SK-N-SH treated with all-trans-retinoic acid at 6 μM for 48 hours (cell line): Measurements from ENCODE around the gene PER1.

Experiments
- ATAC-seq: fragments of 200-7000 bp; cut with Tn5 transposase; 3 replicates; pipeline ENCODE4 v1.9.1; 2020; ENCODE audit warnings: mild to moderate bottlenecking, moderate library complexity
- BACH2 ChIP-seq: fragments of 250-450 bp; sonication (Bioruptor Pico); IDR thresholded peaks from 2 replicates; pipeline ENCODE4 v1.9.0; 2021; ENCODE audit warnings: mild to moderate bottlenecking, borderline replicate concordance
- CREB5 ChIP-seq: fragments of 250-450 bp; sonication (Bioruptor Pico); IDR thresholded peaks from 2 replicates; pipeline ENCODE4 v1.5.1; 2020; ENCODE audit warnings: low read depth, mild to moderate bottlenecking, moderate library complexity
- CSDC2 ChIP-seq: fragments of 250-450 bp; sonication (Bioruptor Pico); IDR thresholded peaks from 2 replicates; pipeline ENCODE4 v1.5.0; 2020; ENCODE audit warnings: mild to moderate bottlenecking, moderate library complexity
- ESRRG ChIP-seq: fragments of 250-450 bp; sonication (Bioruptor Pico); IDR thresholded peaks from 2 replicates; pipeline ENCODE4 v1.6.1; 2021; ENCODE audit warnings: mild to moderate bottlenecking
- GLIS3 ChIP-seq: fragments of 250-450 bp; sonication (Bioruptor Pico); IDR thresholded peaks from 2 replicates; pipeline ENCODE4 v1.5.0; 2020; ENCODE audit warnings: mild to moderate bottlenecking, moderate library complexity
- PPARA ChIP-seq: fragments of 250-450 bp; sonication (Bioruptor Pico); IDR thresholded peaks from 2 replicates; pipeline ENCODE4 v1.5.0; 2020; ENCODE audit warnings: mild to moderate bottlenecking, borderline replicate concordance
- RARB ChIP-seq: fragments of 250-450 bp; sonication (Bioruptor Pico); IDR thresholded peaks from 2 replicates; pipeline ENCODE4 v1.8.0; 2021; ENCODE audit warnings: mild to moderate bottlenecking, moderate library complexity
- SNAI2 ChIP-seq: fragments of 250-450 bp; sonication (Bioruptor Pico); IDR thresholded peaks from 2 replicates; pipeline ENCODE4 v1.5.0; 2020; ENCODE audit warnings: mild to moderate bottlenecking, moderate library complexity
- TCF4 ChIP-seq: fragments of 250-450 bp; sonication (Bioruptor Pico); IDR thresholded peaks from 2 replicates; pipeline ENCODE4 v1.8.0; 2021; ENCODE audit warnings: mild to moderate bottlenecking, moderate library complexity, borderline replicate concordance
- TOX ChIP-seq: fragments of 250-450 bp; sonication (Bioruptor Pico); IDR thresholded peaks from 2 replicates; pipeline ENCODE4 v1.8.0; 2021; ENCODE audit warnings: mild to moderate bottlenecking, moderate library complexity, borderline replicate concordance
- ZC3H10 ChIP-seq: fragments of 250-450 bp; sonication (Bioruptor Pico); IDR thresholded peaks from 2 replicates; pipeline ENCODE4 v1.5.1; 2021; ENCODE audit warnings: mild to moderate bottlenecking, moderate library complexity
- ZFP3 ChIP-seq: fragments of 250-450 bp; sonication (Bioruptor Pico); IDR thresholded peaks from 2 replicates; pipeline ENCODE4 v1.5.0; 2020; ENCODE audit warnings: mild to moderate bottlenecking, moderate library complexity
- ZNF565 ChIP-seq: fragments of 450-650 bp; formaldehyde crosslinking; conservative IDR thresholded peaks from 2 replicates; pipeline ENCODE4 v1.5.0; 2020; ENCODE audit warnings: low read depth, mild to moderate bottlenecking, moderate library complexity
- ZNF8 ChIP-seq: fragments of 450-650 bp; formaldehyde crosslinking; IDR thresholded peaks from 2 replicates; pipeline ENCODE4 v1.5.0; 2020; ENCODE audit warnings: mild to moderate bottlenecking, moderate library complexity
- TF ChIP-seq, protein P1 (sequence below): fragments of 250-450 bp; sonication (Bioruptor Pico); IDR thresholded peaks from 2 replicates; pipeline ENCODE4 v1.8.0; 2021; ENCODE audit warnings: low read depth, mild to moderate bottlenecking, moderate library complexity, borderline replicate concordance
- TF ChIP-seq, protein P2 (sequence below): fragments of 250-450 bp; sonication (Bioruptor Pico); IDR thresholded peaks from 2 replicates; pipeline ENCODE4 v1.5.0; 2020; ENCODE audit warnings: mild to moderate bottlenecking, moderate library complexity
- TF ChIP-seq, protein P3 (sequence below): fragments of 250-450 bp; sonication (Bioruptor Pico); IDR thresholded peaks from 2 replicates; pipeline ENCODE4 v1.8.0; 2020; ENCODE audit warnings: mild to moderate bottlenecking, moderate library complexity, borderline replicate concordance

Gene PER1

GRCh38 chr17:8096541-8096940, 55.7 kb downstream of the PER1 start:
- no peak for ATAC-seq
- TF ChIP-seq BACH2 (CRISPR knock-in tag) (no peak), ZNF565 (no peak), GLIS3 (CRISPR knock-in tag) (no peak), RARB (no peak), ZFP3 (CRISPR knock-in tag) (no peak), ESRRG (CRISPR knock-in tag) (no peak), PPARA (CRISPR knock-in tag) (no peak), ZC3H10 (CRISPR knock-in tag) (no peak), SNAI2 (no peak), TCF4 (CRISPR knock-in tag) (no peak), CSDC2 (CRISPR knock-in tag) (no peak), TOX (CRISPR knock-in tag) (no peak)
- TF ChIP-seq, protein P1, sequence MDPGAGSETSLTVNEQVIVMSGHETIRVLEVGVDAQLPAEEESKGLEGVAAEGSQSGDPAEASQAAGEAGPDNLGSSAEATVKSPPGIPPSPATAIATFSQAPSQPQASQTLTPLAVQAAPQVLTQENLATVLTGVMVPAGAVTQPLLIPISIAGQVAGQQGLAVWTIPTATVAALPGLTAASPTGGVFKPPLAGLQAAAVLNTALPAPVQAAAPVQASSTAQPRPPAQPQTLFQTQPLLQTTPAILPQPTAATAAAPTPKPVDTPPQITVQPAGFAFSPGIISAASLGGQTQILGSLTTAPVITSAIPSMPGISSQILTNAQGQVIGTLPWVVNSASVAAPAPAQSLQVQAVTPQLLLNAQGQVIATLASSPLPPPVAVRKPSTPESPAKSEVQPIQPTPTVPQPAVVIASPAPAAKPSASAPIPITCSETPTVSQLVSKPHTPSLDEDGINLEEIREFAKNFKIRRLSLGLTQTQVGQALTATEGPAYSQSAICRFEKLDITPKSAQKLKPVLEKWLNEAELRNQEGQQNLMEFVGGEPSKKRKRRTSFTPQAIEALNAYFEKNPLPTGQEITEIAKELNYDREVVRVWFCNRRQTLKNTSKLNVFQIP (CRISPR knock-in tag) = no peak
- TF ChIP-seq, protein P2, sequence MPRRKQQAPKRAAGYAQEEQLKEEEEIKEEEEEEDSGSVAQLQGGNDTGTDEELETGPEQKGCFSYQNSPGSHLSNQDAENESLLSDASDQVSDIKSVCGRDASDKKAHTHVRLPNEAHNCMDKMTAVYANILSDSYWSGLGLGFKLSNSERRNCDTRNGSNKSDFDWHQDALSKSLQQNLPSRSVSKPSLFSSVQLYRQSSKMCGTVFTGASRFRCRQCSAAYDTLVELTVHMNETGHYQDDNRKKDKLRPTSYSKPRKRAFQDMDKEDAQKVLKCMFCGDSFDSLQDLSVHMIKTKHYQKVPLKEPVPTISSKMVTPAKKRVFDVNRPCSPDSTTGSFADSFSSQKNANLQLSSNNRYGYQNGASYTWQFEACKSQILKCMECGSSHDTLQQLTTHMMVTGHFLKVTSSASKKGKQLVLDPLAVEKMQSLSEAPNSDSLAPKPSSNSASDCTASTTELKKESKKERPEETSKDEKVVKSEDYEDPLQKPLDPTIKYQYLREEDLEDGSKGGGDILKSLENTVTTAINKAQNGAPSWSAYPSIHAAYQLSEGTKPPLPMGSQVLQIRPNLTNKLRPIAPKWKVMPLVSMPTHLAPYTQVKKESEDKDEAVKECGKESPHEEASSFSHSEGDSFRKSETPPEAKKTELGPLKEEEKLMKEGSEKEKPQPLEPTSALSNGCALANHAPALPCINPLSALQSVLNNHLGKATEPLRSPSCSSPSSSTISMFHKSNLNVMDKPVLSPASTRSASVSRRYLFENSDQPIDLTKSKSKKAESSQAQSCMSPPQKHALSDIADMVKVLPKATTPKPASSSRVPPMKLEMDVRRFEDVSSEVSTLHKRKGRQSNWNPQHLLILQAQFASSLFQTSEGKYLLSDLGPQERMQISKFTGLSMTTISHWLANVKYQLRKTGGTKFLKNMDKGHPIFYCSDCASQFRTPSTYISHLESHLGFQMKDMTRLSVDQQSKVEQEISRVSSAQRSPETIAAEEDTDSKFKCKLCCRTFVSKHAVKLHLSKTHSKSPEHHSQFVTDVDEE (CRISPR knock-in tag) = no peak
- TF ChIP-seq, all 23 proteins: peak for 0

DNA sequence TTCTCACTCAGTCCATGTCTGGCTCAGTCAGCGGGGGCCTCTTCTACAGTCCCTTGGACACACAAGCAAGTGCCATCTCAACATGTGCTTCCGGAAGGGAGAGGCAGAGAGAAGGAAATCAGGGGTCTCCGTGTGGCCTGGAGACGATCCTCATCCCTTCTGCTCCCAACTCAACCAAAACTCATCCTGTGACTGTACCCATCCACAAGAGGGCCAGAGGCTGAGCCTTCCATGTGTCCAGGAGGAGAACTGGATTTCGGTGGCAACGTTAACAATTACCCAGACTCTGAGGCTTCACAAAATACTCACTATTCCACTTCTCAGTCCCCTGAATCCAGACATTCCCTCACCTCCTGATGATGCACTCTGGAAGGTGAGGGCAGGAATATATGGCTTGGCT, 56.8 kb downstream of the PER1 start:
- TF ChIP-seq GLIS3 (CRISPR knock-in tag) = no peak
- TF ChIP-seq CREB5 (CRISPR knock-in tag) = no peak
- TF ChIP-seq, protein P3, sequence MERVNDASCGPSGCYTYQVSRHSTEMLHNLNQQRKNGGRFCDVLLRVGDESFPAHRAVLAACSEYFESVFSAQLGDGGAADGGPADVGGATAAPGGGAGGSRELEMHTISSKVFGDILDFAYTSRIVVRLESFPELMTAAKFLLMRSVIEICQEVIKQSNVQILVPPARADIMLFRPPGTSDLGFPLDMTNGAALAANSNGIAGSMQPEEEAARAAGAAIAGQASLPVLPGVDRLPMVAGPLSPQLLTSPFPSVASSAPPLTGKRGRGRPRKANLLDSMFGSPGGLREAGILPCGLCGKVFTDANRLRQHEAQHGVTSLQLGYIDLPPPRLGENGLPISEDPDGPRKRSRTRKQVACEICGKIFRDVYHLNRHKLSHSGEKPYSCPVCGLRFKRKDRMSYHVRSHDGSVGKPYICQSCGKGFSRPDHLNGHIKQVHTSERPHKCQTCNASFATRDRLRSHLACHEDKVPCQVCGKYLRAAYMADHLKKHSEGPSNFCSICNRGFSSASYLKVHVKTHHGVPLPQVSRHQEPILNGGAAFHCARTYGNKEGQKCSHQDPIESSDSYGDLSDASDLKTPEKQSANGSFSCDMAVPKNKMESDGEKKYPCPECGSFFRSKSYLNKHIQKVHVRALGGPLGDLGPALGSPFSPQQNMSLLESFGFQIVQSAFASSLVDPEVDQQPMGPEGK = no peak
- TF ChIP-seq, all 23 proteins: peak for 0
- no peak for ATAC-seq

DNA sequence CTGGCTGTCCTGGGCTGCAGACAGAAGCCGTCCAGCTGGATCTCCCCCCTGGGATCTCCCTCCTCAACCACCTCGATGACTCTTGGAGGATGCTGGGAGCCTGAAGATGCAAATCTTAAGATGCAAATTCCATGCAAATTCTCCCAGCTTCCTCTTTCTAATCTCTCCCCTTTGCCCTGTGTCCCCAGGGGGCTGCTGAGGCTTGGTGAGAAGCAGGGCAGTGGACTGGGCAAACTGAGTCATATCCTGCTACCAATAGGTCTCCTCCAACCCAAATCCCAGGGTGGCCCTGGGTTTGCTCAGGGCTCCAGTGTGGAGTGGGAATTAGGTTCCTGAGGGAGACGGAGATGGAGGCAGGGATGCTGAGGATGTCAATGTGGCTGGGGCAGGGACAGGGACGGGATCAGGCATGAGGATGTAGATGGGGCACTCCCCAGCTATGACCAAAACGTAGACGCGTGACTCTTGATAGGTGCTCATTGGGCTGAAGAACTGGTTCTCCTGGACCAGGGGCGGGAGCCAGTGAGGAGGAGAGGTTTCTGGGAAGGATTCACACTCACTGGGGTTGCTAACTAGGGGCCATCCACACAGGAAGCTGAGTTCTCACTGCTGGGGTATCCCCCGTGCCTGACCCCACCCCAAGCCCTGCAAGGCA, 61.0 kb downstream of the PER1 start:
- TF ChIP-seq CSDC2 (CRISPR knock-in tag) (no peak), ZNF8 (CRISPR knock-in tag) (no peak), SNAI2 (no peak), ESRRG (CRISPR knock-in tag) (no peak), ZFP3 (CRISPR knock-in tag) (no peak), GLIS3 (CRISPR knock-in tag) (no peak)
- ATAC-seq = no peak
